Thymus (tissue), 11 donors: ENCODE measurements around the gene SLAMF8. TPM values are rescaled to one million over a fixed set of nuclear protein-coding genes. Genes with fewer than 3 reads are reported as not detected.

ENCODE experiments used
- DNase-seq, 9 donors: peaks; one replicate each; pipeline ENCODE4 v3.0.0-alpha.2; 2013; ENCODE audit warnings: low spot score in 9 of 9, low read depth in 6 of 9, missing footprints in 1 of 9
- H3K27ac ChIP-seq, 2 donors: one replicate each; pipeline ENCODE4 v1.5.1; 2013; ENCODE audit warnings: control low read depth in 1 of 2, low read depth in 1 of 2, low read length in 1 of 2, mild to moderate bottlenecking in 1 of 2, moderate library complexity in 1 of 2
- H3K27me3 ChIP-seq, 2 donors: one replicate each; pipeline ENCODE4 v1.5.1; 2013; ENCODE audit warnings: low read length in 1 of 2; ENCODE audit not compliant: control insufficient read depth in 2 of 2, insufficient read depth in 1 of 2
- H3K36me3 ChIP-seq, 2 donors: one replicate each; pipeline ENCODE4 v1.5.1; 2013; ENCODE audit warnings: low read length in 1 of 2, mild to moderate bottlenecking in 1 of 2, moderate library complexity in 1 of 2; ENCODE audit not compliant: control insufficient read depth in 2 of 2, insufficient read depth in 2 of 2
- H3K4me1 ChIP-seq, 2 donors: one replicate each; pipeline ENCODE4 v1.5.1; 2013; ENCODE audit warnings: low read length in 2 of 2; ENCODE audit not compliant: control insufficient read depth in 2 of 2, insufficient read depth in 2 of 2
- H3K4me3 ChIP-seq, 2 donors: one replicate each; pipeline ENCODE4 v1.5.1; 2013; ENCODE audit warnings: low read length in 2 of 2, control low read depth in 1 of 2, mild to moderate bottlenecking in 1 of 2
- H3K9me3 ChIP-seq, 2 donors: one replicate each; pipeline ENCODE4 v1.5.1; 2013; ENCODE audit warnings: low read length in 1 of 2, mild to moderate bottlenecking in 1 of 2; ENCODE audit not compliant: control insufficient read depth in 2 of 2, insufficient read depth in 1 of 2
- WGBS: extraction: QIAGEN DNeasy Blood & Tissue Kit; methylation state at CpG from one replicate; pipeline ENCODE4 v1.1.7; 2013; 5-methylcytosine and 5-hydroxymethylcytosine counted together
- polyA plus RNA-seq: library from polyadenylated mRNA; stranded (reverse); fragments of 200-250 nt; gene quantifications from one replicate; pipeline ENCODE4 v1.2.3, GENCODE V29; 2013
- total RNA-seq: library from RNA; stranded (reverse); fragments of 120-200 nt; gene quantifications from one replicate; pipeline ENCODE4 v1.2.4, GENCODE V29; 2013
- donor health status: healthy.

Gene SLAMF8
- total and polyA plus RNA-seq, 2 donors, result 13.3 to 14.2 TPM

- no peak overlapping the region for H3K27ac ChIP-seq
Observed at GRCh38 chr1:159862031-159862430, 35.4 kb downstream of the SLAMF8 start.

GRCh38 chr1:159862557-159862956, 35.9 kb downstream of the SLAMF8 start, which contains the start of gene VSIG8:
Gene VSIG8 (minus strand): TSS chr1:159862657. CDS start chr1:159862521, 136 bp downstream.
- peaks cover 0 to 3% of the 10 kb centered on the region in 2 donors for H3K9me3 ChIP-seq
- H3K4me3 ChIP-seq, result no peak within 1 kb of the TSS
- H3K36me3 ChIP-seq, result no peaks in the 10 kb centered on the region
- H3K27me3 ChIP-seq, result peaks cover 0 to 11% of the 10 kb centered on the region in 2 donors
- no peak for DNase-seq
- peaks cover 8 to 19% of the 10 kb centered on the region in 2 donors for H3K4me1 ChIP-seq
- H3K27ac ChIP-seq, result no peak within 1 kb of the TSS
- 92% methylated on average over 4 of the region's 4 CpGs for WGBS

More at GRCh38 chr1:159862031-159862430, 35.4 kb downstream of the SLAMF8 start:
- Histone ChIP-seq H3K9me3 (peaks cover 0 to 3% of the 10 kb centered on the region in 2 donors), H3K4me1 (peaks cover 8 to 15% of the 10 kb centered on the region in 2 donors), H3K36me3 (no peaks in the 10 kb centered on the region), H3K27me3 (peaks cover 0 to 14% of the 10 kb centered on the region in 2 donors), H3K4me3 (no peak overlapping the region)
- no peak for DNase-seq
- 96% methylated on average over 5 of the region's 5 CpGs for WGBS

DNA sequence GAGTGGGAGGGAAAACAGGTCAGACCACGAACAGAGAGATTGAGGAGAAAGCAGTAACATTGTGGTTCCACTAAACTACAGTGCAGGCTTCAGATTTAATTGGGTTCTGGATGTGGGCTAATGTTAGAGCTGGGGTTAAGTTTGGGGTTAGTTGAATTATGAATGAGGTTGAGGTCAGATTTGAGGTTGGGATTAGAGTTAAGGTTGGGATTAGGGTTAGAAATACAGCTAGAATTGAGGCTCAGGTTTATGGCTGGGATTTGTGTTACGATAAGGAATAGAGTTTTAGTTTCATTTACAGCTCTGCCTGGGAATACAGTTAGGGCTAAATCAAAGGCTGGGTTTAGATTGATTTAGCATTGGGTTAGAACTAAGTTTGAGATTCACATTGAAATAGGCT, 37.6 kb downstream of the SLAMF8 start:
- peaks cover 0 to 5% of the 10 kb centered on the region in 2 donors for H3K27me3 ChIP-seq

GRCh38 chr1:159866066-159866465, 39.4 kb downstream of the SLAMF8 start:
- H3K4me1 ChIP-seq, result peaks cover 15 to 34% of the 10 kb centered on the region in 2 donors
- H3K27me3 ChIP-seq, result peaks cover 0 to 2% of the 10 kb centered on the region in 2 donors
- DNase-seq, result no peak
- no peaks in the 10 kb centered on the region for H3K36me3 ChIP-seq
- no peak overlapping the region for H3K4me3 ChIP-seq
- H3K9me3 ChIP-seq, result peaks cover 0 to 3% of the 10 kb centered on the region in 2 donors
- H3K27ac ChIP-seq, result no peak overlapping the region
- 94% methylated on average over 1 of the region's 1 CpG for WGBS

More for the DNA sequence above, 37.6 kb downstream of the SLAMF8 start:
- DNase-seq, result no peak
- Histone ChIP-seq H3K36me3 (no peaks in the 10 kb centered on the region), H3K4me1 (peaks cover 12 to 32% of the 10 kb centered on the region in 2 donors), H3K9me3 (peaks cover 0 to 3% of the 10 kb centered on the region in 2 donors), H3K27ac (no peak overlapping the region), H3K4me3 (no peak overlapping the region)
- WGBS, result 94% methylated on average over 2 of the region's 2 CpGs

GRCh38 chr1:159866905-159867663, 40.4 kb downstream of the SLAMF8 start:
- H3K27ac ChIP-seq, result no peak overlapping the region
- 76% methylated on average over 14 of the region's 14 CpGs for WGBS
- peak in 2 of 9 donors; percentile 18 to 54 for DNase-seq
- peaks cover 0 to 2% of the 10 kb centered on the region in 2 donors for H3K27me3 ChIP-seq
- peaks cover 15 to 34% of the 10 kb centered on the region in 2 donors for H3K4me1 ChIP-seq
- peaks cover 0 to 3% of the 10 kb centered on the region in 2 donors for H3K9me3 ChIP-seq
- no peaks in the 10 kb centered on the region for H3K36me3 ChIP-seq
- H3K4me3 ChIP-seq, result no peak overlapping the region

DNA sequence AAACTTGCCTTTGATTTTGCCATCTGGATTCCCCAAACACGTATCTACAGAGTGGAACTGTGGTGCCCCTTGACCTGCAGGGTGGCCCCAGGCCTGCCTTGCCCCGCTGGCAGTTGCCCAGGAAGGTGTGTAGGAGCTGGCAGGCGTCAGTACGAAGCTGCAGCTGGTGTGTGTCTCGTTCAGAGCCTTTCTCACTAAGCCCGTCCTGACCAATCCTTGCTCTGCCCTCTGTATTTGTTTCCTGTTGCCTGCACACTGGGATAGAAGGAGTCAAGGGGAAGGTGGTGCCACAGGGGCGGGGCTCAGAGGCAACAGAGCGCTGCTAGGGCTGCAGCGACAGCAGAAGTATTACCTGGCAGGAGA, 41.0 kb downstream of the SLAMF8 start:
- DNase-seq, result peak in 1 of 9 donors; percentile 30
- no peaks in the 10 kb centered on the region for H3K36me3 ChIP-seq
- H3K9me3 ChIP-seq, result peaks cover 0 to 3% of the 10 kb centered on the region in 2 donors
- no peaks in the 10 kb centered on the region for H3K27me3 ChIP-seq
- H3K4me1 ChIP-seq, result peaks cover 15 to 34% of the 10 kb centered on the region in 2 donors
- H3K4me3 ChIP-seq, result no peak overlapping the region
- 73% methylated on average over 9 of the region's 9 CpGs for WGBS
- no peak overlapping the region for H3K27ac ChIP-seq

- H3K27me3 ChIP-seq, result no peaks in the 10 kb centered on the region
- 51% methylated on average over 3 of the region's 3 CpGs for WGBS
- peaks cover 15 to 34% of the 10 kb centered on the region in 2 donors for H3K4me1 ChIP-seq
- H3K9me3 ChIP-seq, result peaks cover 0 to 3% of the 10 kb centered on the region in 2 donors
- H3K36me3 ChIP-seq, result no peaks in the 10 kb centered on the region
- H3K27ac ChIP-seq, result no peak overlapping the region
- H3K4me3 ChIP-seq, result no peak overlapping the region
- no peak for DNase-seq
Observed at GRCh38 chr1:159868766-159869165, 42.1 kb downstream of the SLAMF8 start.

GRCh38 chr1:159869173-159869572, 42.5 kb downstream of the SLAMF8 start:
- peaks cover 0 to 3% of the 10 kb centered on the region in 2 donors for H3K9me3 ChIP-seq
- H3K4me1 ChIP-seq, result peaks cover 15 to 34% of the 10 kb centered on the region in 2 donors
- no peaks in the 10 kb centered on the region for H3K36me3 ChIP-seq
- H3K4me3 ChIP-seq, result no peak overlapping the region
- DNase-seq, result peak in 4 of 9 donors; percentile 21 to 61 (median 31)
- H3K27me3 ChIP-seq, result no peaks in the 10 kb centered on the region
- 8% methylated on average over 4 of the region's 4 CpGs for WGBS
- no peak overlapping the region for H3K27ac ChIP-seq

GRCh38 chr1:159869607-159870006, 42.9 kb downstream of the SLAMF8 start:
- Histone ChIP-seq H3K9me3 (peaks cover 0 to 3% of the 10 kb centered on the region in 2 donors), H3K4me3 (no peak overlapping the region), H3K27ac (no peak overlapping the region), H3K36me3 (no peaks in the 10 kb centered on the region), H3K4me1 (peaks cover 15 to 34% of the 10 kb centered on the region in 2 donors), H3K27me3 (no peaks in the 10 kb centered on the region)
- 78% methylated on average over 1 of the region's 1 CpG for WGBS
- DNase-seq, result no peak
